Muscle of leg (tissue), 11 donors: ENCODE measurements around the gene TLX3. TPM values are rescaled to one million over a fixed set of nuclear protein-coding genes. Genes with fewer than 3 reads are reported as not detected.
"Not testable (repeated sequence)": the region's sequence is repeated elsewhere in the genome, so short reads cannot be mapped to it uniquely, and the experiment has no call there.

Source experiments
- DNase-seq: peaks from one replicate; pipeline ENCODE4 v3.0.0; 2013
- H3K27ac ChIP-seq: one replicate; pipeline ENCODE4 v1.5.1; 2013; ENCODE audit warnings: mild to moderate bottlenecking, low read length, control low read depth
- H3K27me3 ChIP-seq: one replicate; pipeline ENCODE4 v1.6.1; 2013; ENCODE audit warnings: low read length; ENCODE audit not compliant: control insufficient read depth, insufficient read depth
- H3K36me3 ChIP-seq: one replicate; pipeline ENCODE4 v1.6.1; 2013; ENCODE audit warnings: low read length; ENCODE audit not compliant: control insufficient read depth, insufficient read depth
- H3K4me1 ChIP-seq: one replicate; pipeline ENCODE4 v1.6.1; 2013; ENCODE audit warnings: low read length; ENCODE audit not compliant: control insufficient read depth, insufficient read depth
- H3K4me3 ChIP-seq: one replicate; pipeline ENCODE4 v1.5.1; 2013; ENCODE audit warnings: low read length, control low read depth
- H3K9me3 ChIP-seq: replicated peaks from 2 replicates; pipeline ENCODE4 v1.6.1; 2013; ENCODE audit warnings: low read depth, low read length; ENCODE audit not compliant: control insufficient read depth
- WGBS: methylation state at CpG from one replicate; pipeline ENCODE4 v1.1.5; 2013; ENCODE audit warnings: missing lambda C conversion rate; ENCODE audit not compliant: insufficient coverage; 5-methylcytosine and 5-hydroxymethylcytosine counted together
- polyA plus RNA-seq, 8 donors: library from polyadenylated mRNA; unstranded; fragments of 120-200 nt; gene quantifications; one replicate each; pipeline versions ENCODE4 v1.2.1 to v1.2.3, GENCODE V29; 2013; ENCODE audit warnings: inconsistent platforms in 1 of 8, low replicate concordance in 1 of 8; ENCODE audit not compliant: insufficient read length in 8 of 8, insufficient read depth in 1 of 8
- total RNA-seq: library from RNA; stranded (reverse); fragments of 120-200 nt; gene quantifications from one replicate; pipeline ENCODE4 v1.2.4, GENCODE V29; 2013

TLX3 gene
- total and polyA plus RNA-seq, 9 donors = not detected

- 94% methylated on average over 13 of the region's 19 CpGs for WGBS
- no peak for DNase-seq
- H3K4me1 ChIP-seq = no peaks in the 10 kb centered on the region
These were observed 36.0 kb downstream of the TLX3 start for GRCh38 chr5:171344936-171345608.

GRCh38 chr5:171351536-171352073, 42.6 kb downstream of the TLX3 start:
- H3K4me1 ChIP-seq = no peaks in the 10 kb centered on the region
- DNase-seq = peak; percentile 3
- no peak overlapping the region for H3K27ac ChIP-seq
- H3K36me3 ChIP-seq = no peaks in the 10 kb centered on the region
- H3K9me3 ChIP-seq = no peaks in the 10 kb centered on the region
- H3K4me3 ChIP-seq = no peak overlapping the region
- WGBS = 90% methylated on average over 1 of the region's 7 CpGs
- H3K27me3 ChIP-seq = no peaks in the 10 kb centered on the region

More at GRCh38 chr5:171344936-171345608, 36.0 kb downstream of the TLX3 start:
- no peaks in the 10 kb centered on the region for H3K9me3 ChIP-seq
- H3K36me3 ChIP-seq = no peaks in the 10 kb centered on the region
- H3K27ac ChIP-seq = no peak overlapping the region
- no peak overlapping the region for H3K4me3 ChIP-seq
- peaks cover 2% of the 10 kb centered on the region for H3K27me3 ChIP-seq

GRCh38 chr5:171355302-171355724, 46.3 kb downstream of the TLX3 start:
- Histone ChIP-seq H3K36me3 (no peaks in the 10 kb centered on the region), H3K4me3 (no peak overlapping the region), H3K9me3 (no peaks in the 10 kb centered on the region), H3K27ac (no peak overlapping the region), H3K4me1 (no peaks in the 10 kb centered on the region), H3K27me3 (no peaks in the 10 kb centered on the region)
- DNase-seq = no peak
- WGBS = no CpG with 5 or more reads among the region's 5 CpGs

- DNase-seq = no peak
- Histone ChIP-seq H3K36me3 (no peaks in the 10 kb centered on the region), H3K9me3 (no peaks in the 10 kb centered on the region), H3K4me3 (no peak overlapping the region), H3K27ac (no peak overlapping the region), H3K4me1 (no peaks in the 10 kb centered on the region), H3K27me3 (no peaks in the 10 kb centered on the region)
- 88% methylated on average over 1 of the region's 2 CpGs for WGBS
These were observed 48.8 kb downstream of the TLX3 start for GRCh38 chr5:171357843-171358242.

GRCh38 chr5:171361151-171361550, 52.1 kb downstream of the TLX3 start:
- H3K27ac ChIP-seq, H3K36me3 ChIP-seq, H3K27me3 ChIP-seq, H3K9me3 ChIP-seq, DNase-seq, H3K4me1 ChIP-seq, H3K4me3 ChIP-seq: not testable (repeated sequence)
- WGBS = 80% methylated on average over 1 of the region's 7 CpGs

Other genes with a start within 250 kb of the TLX3 start
- gene NPM1, start 78.6 kb downstream of the TLX3 start, total RNA-seq = 1,914 TPM
- 1,000 to 10,000 TPM in 6 of 8 donors, 100 to 1,000 TPM in 2; 953 to 1,566 (median 1,093) TPM for gene NPM1, start 78.6 kb downstream of the TLX3 start, polyA plus RNA-seq
- gene FGF18, start 110.4 kb downstream of the TLX3 start, total RNA-seq = 27.8 TPM
- gene FGF18, start 110.4 kb downstream of the TLX3 start, polyA plus RNA-seq = 10 to 100 TPM; 12.6 to 25.1 (median 19.1) TPM